Fibroblast of the aortic adventitia (primary cell): ENCODE measurements around the gene MSL3B.

ENCODE experiments used
- DNase-seq: peaks from one replicate; pipeline ENCODE4 v3.0.0-alpha.2; 2010; ENCODE audit warnings: low read depth
- H3K4me3 ChIP-seq: 2 replicates; pipeline ENCODE4 v1.5.1; 2011; ENCODE audit warnings: low read depth, mild to moderate bottlenecking, control low read depth, low read length, moderate library complexity
- CTCF ChIP-seq: IDR thresholded peaks from 2 replicates; pipeline ENCODE4 v1.5.1; 2011; ENCODE audit warnings: mild to moderate bottlenecking, low read length, control low read depth, inconsistent platforms; ENCODE audit not compliant: insufficient read depth

MSL3B gene

DNA sequence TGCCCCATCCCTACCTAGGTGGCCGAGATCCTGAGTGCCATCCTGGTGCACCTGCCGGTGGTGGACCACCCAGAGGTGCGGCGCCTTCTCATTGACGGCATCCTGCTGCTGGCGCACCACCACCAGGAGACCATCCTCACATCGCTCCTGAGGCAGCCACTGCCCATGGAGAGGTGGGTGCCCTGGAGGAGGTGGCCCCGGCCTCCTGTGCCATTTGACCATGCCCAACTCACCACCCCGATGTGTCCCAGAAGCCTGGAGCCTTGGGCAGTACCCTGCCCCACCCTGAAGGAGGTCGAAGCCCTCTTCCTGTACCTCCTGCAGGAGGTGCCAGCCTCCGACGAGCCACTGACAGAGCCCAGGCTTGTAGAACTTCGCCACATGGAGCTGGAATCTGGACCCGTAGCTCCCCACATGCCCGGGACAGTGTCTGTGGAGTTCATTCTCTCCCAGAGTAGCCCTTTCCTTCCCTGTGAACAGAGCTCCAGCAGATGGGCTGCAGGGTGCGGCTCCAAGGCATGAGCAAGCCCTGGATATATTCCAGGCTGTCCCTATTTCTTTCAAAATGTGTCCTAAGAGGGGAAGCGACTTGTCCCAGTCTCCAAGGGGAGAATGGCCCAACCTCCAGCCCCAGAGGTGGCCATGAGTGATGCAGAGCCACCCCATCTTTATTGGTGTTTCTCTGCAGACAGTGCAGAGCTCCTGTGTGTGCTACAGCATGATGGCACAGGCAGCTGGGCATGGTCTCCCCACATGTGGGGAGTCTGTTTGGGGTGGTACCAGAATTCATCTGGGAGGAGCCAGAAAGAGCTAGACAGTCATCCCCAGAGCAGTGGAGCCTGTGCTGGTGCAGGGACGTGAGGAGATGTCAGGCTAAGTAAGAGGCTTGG is 48.1 kb downstream of the MSL3B start:
- TF ChIP-seq CTCF = no peak
- H3K4me3 ChIP-seq = no peak overlapping the region
- DNase-seq = no peak

DNA sequence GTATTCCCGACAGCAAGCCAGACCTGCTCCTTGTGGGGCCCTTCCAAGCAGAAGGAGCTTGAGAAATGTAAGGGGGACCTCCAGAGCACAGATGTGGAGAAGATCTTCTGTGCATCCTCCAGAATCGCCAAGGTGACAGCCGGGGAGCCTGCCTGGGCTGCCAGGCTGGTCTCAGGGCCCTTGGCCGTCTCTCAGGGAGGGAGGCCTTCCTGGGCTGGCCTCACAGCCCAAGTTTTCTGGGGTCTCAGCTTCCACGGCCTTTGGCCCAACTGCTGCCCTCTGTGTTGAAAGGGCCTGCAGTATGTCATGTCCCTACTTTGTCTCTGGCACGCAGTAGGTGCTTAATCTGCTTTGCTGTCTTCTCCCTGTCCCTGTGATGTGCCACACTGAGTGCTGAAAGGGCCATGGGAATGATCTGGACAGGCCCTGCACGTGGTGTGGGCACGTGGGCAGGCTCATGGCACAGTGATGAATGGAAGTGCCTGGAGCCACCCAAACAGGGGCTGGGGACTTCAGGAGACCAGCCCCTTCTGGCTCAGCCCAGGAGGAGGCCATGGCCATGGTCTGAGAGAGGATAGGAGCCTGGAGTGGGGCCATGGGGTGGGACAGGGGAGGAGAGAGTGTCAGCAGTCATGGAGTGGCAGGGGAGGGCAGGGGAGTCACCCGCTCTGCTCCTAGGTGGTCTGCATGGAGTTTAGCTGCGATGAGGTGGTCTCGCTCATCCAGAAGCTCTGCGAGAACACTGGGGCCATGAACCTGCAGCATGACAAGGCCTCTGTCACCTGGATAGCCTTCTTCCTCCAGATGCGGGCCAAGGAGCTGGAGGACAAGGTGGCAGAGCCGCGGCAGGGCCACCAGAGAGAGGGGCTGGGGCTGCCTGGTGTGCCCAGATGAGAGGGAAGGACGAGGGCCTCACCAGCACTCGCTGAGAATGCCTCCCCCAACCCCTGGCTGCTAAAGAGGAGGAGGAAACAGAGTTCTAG is 49.3 kb downstream of the MSL3B start:
- TF ChIP-seq CTCF = no peak
- H3K4me3 ChIP-seq = no peak overlapping the region
- no peak for DNase-seq

GRCh38 chr2:233817995-233818638 is 50.1 kb downstream of the MSL3B start:
- no peak for DNase-seq
- no peak for TF ChIP-seq CTCF

GRCh38 chr2:233817361-233817911 is 50.8 kb downstream of the MSL3B start:
- peak; percentile 40 for DNase-seq
- no peak for TF ChIP-seq CTCF
- no peak overlapping the region for H3K4me3 ChIP-seq

More at GRCh38 chr2:233817995-233818638, 50.1 kb downstream of the MSL3B start:
- H3K4me3 ChIP-seq = no peak overlapping the region

DNA sequence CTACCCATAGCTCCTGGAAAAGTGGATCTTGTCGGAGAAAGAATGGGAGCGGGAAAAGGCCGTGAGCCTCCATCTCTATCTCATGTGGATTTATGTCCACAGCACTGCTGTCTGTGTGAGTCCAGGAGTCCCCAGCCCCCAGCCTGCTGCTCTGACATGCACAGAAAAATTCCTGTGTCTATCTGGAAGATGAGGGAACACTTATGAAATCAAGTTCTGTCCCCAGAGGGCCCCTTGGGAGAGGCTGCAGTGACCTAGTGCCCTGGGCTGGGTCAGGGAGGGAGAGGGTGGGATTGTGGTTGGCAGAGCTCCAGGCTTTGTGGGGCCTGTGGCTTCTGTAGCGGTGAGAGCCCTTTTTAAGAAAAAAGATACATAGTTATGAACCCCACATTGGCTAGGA is 51.4 kb downstream of the MSL3B start:
- no peak for DNase-seq
- no peak overlapping the region for H3K4me3 ChIP-seq
- no peak for TF ChIP-seq CTCF

DNA sequence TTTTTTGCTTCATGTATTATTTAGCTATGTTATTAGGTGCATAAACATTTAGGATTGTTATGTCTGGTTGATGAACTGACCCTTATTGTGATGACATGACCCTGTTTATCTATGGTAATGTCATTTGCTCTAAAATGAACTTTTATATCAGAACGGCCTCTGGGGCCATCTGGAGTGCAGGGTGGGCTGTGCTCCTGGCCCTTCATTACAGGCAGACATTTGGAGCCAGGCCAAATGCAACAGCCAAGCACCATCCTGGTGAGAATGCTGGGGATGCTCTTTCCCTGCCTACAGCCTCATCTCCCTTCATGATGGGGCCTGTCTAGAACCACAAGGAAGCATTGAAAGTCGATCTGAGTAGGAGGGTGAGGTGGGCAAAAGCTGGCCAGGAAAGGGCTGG is 51.9 kb downstream of the MSL3B start:
- TF ChIP-seq CTCF = no peak

More for the DNA sequence above, 51.9 kb downstream of the MSL3B start:
- no peak overlapping the region for H3K4me3 ChIP-seq
- no peak for DNase-seq
